H1 (cell line): Measurements from ENCODE around the gene BPIFA2. TPM values are rescaled to one million over a fixed set of nuclear protein-coding genes. Genes with fewer than 3 reads are reported as not detected.

Experiments
- EP300 ChIP-seq, 2 experiments: IDR thresholded peaks; 1 replicate in 1 of 2; 2 replicates in 1 of 2; pipeline ENCODE4 v1.6.1; 2011 to 2012; ENCODE audit warnings: low read depth in 2 of 2, low read length in 2 of 2, mild to moderate bottlenecking in 2 of 2, borderline replicate concordance in 1 of 2, inconsistent platforms in 1 of 2, moderate library complexity in 1 of 2
- HDAC6 ChIP-seq: IDR thresholded peaks from one replicate; pipeline ENCODE4 v1.7.1; 2012; ENCODE audit warnings: low read depth, mild to moderate bottlenecking, inconsistent platforms, low read length, moderate library complexity
- POLR2AphosphoS5 ChIP-seq: IDR thresholded peaks from 2 replicates; pipeline ENCODE4 v1.6.1; 2011; ENCODE audit warnings: low read depth, low read length
- RXRA ChIP-seq: IDR thresholded peaks from 2 replicates; pipeline ENCODE4 v1.6.1; 2011; ENCODE audit warnings: low read depth, mild to moderate bottlenecking, low read length, moderate library complexity; ENCODE audit not compliant: insufficient read depth
- polyA plus RNA-seq, 7 experiments: library from polyadenylated mRNA; depleted of rRNA in 3 of 7; stranded (reverse) in 5 of 7; unstranded in 2 of 7; fragments of >200 nt in 5 of 7; fragments of 200-250 nt in 2 of 7; gene quantifications; 1 replicate in 5 of 7; 2 replicates in 1 of 7; 4 replicates in 1 of 7; pipeline versions ENCODE4 v1.2.1 to v1.2.3, GENCODE V29; 2011 to 2013; ENCODE audit warnings: missing spikeins in 2 of 7, mixed read lengths in 2 of 7
- total RNA-seq: library from RNA; stranded (reverse); fragmentation: NEBNext Ultra II Directional; extraction: Animal tissue kit (Norgen Biotek cat#: 25700); gene quantifications from 2 replicates; pipeline ENCODE4 v1.2.1, GENCODE V29; 2021
- TF ChIP-seq, protein P1 (sequence below): IDR thresholded peaks from 2 replicates; pipeline ENCODE4 v1.6.1; 2011; ENCODE audit warnings: low read depth, mild to moderate bottlenecking, low read length; ENCODE audit not compliant: insufficient read depth

The BPIFA2 gene
- total and polyA plus RNA-seq, 2 of the 8 experiments (the other 6 are each of a cell fraction or from before 2014, with no cell fraction given), result not detected

DNA sequence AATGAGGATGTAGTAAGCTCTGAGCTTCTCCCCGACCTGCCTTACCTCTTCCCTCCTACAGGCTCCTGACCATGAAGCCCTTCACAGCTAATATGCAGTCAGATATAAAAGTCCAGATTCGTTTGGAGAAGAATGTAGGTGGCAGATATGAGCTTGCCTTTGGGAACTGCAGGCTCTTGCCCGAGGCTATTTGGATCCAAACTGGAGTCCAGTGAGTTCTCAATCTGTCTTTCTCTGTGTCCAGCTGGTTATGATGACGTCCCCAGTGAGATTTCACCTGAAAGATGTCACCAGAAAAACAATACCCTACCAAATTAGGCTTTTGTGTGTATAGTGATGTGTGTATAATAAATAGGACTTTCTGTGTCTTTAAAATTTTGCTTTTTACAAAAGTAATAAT, 34.5 kb downstream of the BPIFA2 start (continued):
- TF ChIP-seq POLR2AphosphoS5 (no peak), RXRA (no peak), EP300 (IDR thresholded peaks at IDR 0.05; ENCODE audit: borderline replicate concordance in 1 of 2, low read depth in 2 of 2, low read length in 2 of 2) (no peak), HDAC6 (no peak)
- TF ChIP-seq, protein P1, sequence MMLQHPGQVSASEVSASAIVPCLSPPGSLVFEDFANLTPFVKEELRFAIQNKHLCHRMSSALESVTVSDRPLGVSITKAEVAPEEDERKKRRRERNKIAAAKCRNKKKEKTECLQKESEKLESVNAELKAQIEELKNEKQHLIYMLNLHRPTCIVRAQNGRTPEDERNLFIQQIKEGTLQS, result no peak
